ENCODE results near the gene CSKMT.

CSKMT gene

GRCh38 chr11:62713343-62713742, 48.2 kb downstream of the CSKMT start:
- H3K27ac ChIP-seq: peak overlapping the region; percentile 60
- POLR2A ChIA-PET (ENCODE audit: low non-redundant PET): interaction anchor here (0.5 kb wide), 1 partner anchor 262 kb away, joined by 4 read pairs; no protein-coding TSS in a partner anchor
- TF ChIP-seq CTCF (conservative IDR thresholded peaks at IDR 0.05; ENCODE audit: low read depth): no peak
- DNase-seq (ENCODE audit: low spot score): no peak
- CTCF ChIA-PET: no interaction called here

- no peak for TF ChIP-seq CTCF (conservative IDR thresholded peaks at IDR 0.05; ENCODE audit: low read depth)
- CTCF ChIA-PET: interaction anchor here (0.6 to 1.0 kb wide), 2 partner anchors 10 to 1467 kb away, joined by 3 read pairs; no protein-coding TSS in a partner anchor
- DNase-seq (ENCODE audit: low spot score): no peak
- POLR2A ChIA-PET (ENCODE audit: low non-redundant PET): no interaction called here
- H3K27ac ChIP-seq: peak overlapping the region; percentile 60
Observed at GRCh38 chr11:62715150-62716130, 50.3 kb downstream of the CSKMT start.

GRCh38 chr11:62716206-62716605, 51.1 kb downstream of the CSKMT start:
- DNase-seq (ENCODE audit: low spot score): no peak
- TF ChIP-seq CTCF (conservative IDR thresholded peaks at IDR 0.05; ENCODE audit: low read depth): no peak
- POLR2A ChIA-PET (ENCODE audit: low non-redundant PET): no interaction called here
- CTCF ChIA-PET: no interaction called here
- no peak overlapping the region for H3K27ac ChIP-seq

- no peak for TF ChIP-seq CTCF (conservative IDR thresholded peaks at IDR 0.05; ENCODE audit: low read depth)
- H3K27ac ChIP-seq: peak overlapping the region; percentile 31; the same call in 1 of the 2 replicates
- CTCF ChIA-PET: interaction anchor here (0.6 kb wide), 1 partner anchor 75 kb away, joined by 4 read pairs; no protein-coding TSS in a partner anchor
- no peak for DNase-seq (ENCODE audit: low spot score)
- POLR2A ChIA-PET (ENCODE audit: low non-redundant PET): no interaction called here
Observed at GRCh38 chr11:62716816-62717215, 51.7 kb downstream of the CSKMT start.

Data from RWPE1 (cell line).